AG08395 (cell line): ENCODE results near the gene PAX7.
"Not testable (repeated sequence)": the region's sequence is repeated elsewhere in the genome, so short reads cannot be mapped to it uniquely, and the experiment has no call there.

Experiments
- DNase-seq: peaks from one replicate; pipeline ENCODE4 v3.0.0; 2012; ENCODE audit warnings: mixed read lengths, low spot score

The PAX7 gene

GRCh38 chr1:18761948-18762840, 131.5 kb downstream of the PAX7 start:
- no peak for DNase-seq

DNA sequence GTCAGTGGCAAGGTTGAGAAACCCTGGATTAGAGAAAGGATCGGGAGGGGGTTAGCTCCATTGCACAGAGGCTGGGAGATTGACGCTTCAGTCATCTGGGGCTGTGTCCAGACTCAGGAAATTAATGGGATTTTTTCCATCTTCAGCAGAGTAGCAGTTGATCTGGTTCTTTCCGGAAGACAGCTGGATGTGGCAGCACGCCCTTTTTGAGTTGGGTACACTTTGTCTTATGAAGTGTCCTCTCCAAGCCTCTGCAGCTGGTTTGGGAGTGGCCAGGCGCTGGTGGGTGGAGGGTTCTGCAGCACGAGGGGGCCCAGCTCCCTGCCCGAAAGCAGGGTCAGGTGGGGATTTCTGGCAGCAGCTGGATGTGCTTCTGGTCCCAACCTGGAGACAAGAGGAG, 133.7 kb downstream of the PAX7 start:
- no peak for DNase-seq

- DNase-seq = no peak
Observed at GRCh38 chr1:18765725-18766124, 135.1 kb downstream of the PAX7 start.

DNA sequence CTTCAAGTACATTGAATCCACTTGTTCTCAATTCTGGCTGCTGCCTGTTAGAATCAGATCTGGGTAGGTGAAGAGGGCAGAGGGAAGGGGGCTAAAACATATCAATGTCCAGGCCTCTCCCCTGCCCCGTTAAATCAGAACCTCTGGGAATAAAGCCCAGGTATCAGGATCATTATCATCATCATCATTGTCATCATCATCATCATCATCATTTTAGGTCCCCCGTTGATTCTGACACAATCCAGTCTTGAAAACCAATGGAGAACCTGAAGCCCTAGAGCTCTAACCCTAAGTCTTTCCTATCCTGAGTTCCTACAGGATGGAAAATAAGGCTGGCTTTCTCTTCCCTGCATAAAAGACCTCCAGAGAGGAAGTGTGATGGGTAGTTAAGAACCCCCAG, 135.7 kb downstream of the PAX7 start:
- no peak for DNase-seq

DNA sequence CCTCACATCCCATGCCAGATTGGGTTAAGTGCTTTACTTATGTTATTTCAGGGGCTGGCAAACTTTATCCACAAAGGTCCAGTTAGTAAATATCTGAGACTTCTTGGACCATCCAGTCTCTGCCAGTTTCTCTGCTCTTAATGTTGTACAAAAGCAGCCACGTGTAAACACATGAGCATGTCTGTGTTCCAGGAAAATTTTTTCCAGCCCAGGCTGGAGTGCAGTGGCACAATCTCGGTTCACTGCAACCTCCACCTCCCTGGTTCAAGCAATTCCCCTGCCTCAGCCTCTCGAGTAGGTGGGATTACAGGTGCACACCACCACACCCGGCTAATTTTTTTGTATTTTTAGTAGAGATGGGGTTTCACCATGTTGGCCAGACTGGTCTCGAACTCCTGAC, 136.9 kb downstream of the PAX7 start:
- not testable (repeated sequence) for DNase-seq

DNA sequence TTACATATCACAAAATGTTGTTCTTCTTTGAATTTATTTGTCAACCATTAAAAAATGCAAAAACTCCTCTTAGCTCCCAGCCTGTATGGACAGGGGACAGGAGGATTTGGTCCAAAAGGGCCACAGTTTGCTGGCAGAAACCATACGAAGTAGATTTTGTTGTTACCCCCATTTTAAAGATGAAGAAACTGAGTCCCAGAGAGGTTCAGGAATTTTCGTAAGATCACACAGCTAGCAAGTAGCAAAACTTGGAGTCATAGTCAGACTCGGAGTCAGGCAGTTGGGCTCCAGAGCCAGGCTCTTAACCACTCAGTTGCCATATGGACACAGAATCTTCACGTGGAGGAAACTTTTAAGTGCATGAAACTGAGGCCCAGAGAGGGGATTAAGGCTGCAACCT, 137.4 kb downstream of the PAX7 start:
- DNase-seq = no peak

DNA sequence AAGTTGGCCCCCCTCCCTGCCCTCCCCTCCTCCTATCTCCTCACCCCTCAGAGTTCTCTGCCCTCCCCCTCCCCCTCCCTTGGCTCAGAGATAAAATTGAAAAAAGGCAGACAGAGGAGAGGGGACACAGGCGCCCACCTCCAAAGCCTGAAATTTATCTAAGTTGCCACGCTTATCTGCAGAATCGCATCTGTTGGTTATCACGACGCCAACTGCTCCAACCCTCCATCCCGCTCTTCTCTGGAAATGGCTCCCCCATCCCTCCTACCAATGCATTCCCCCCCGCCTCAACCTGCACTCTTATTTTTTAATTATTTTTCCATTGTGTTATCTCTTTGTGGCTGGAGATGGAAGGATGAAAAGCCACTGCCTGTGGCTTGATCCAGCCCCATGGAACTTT, 138.5 kb downstream of the PAX7 start:
- no peak for DNase-seq

DNA sequence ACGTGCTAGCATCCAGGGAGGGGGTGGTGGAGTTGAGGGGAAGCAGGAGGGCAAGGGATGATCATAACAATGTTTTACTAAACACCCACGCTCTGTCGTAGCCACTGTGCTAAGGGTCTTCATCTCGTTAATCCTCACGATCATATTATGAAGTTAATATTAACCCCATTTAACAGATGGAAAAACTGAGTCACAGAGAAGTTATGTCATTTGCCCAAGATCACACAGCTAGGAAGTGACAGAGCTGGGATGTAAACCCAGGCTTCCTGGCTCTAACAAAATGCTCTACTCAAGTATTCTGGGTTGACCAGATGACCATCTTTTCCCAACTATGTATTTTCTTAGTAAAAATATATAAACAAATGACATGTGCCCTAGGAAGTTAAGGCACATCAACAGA, 140.2 kb downstream of the PAX7 start:
- no peak for DNase-seq

DNA sequence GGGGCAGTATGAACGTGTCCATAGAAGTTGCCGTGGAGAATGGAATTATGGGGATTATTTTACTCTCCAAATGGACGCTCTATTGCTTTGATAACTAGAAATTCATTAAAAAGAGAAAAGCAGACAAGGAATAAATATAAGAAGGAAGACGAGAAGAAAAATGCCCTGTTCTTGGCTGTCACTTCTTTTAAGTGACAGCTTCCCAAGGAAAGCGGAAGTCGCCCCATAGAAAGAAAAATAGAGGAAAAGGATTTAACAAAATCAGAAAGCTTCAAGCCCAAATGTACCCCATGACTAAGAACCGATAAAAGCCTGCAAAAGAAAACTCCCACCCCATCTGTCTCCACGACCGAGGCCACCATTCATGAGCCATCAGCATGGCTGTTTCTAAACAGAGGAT, 143.1 kb downstream of the PAX7 start:
- DNase-seq = no peak

DNA sequence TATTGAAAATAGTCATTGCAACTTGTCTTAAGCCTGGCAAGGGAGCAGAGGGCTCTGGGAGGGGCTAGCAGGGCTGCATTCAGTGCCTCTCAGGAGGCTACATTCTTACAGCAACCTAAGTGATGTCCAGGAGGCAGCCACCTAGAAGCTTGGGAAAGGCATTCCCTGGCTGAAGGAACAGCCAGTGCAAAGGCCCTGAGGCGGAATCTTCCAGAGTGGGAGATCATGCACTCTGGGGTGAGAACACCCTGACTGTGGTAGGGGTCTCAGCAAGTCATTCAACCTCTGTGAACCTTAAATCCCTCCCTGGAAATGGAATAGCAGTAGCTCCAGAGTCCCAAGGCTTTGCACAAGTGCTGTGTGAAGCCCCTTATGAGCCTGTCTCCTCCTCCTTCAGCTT, 144.7 kb downstream of the PAX7 start:
- no peak for DNase-seq

- DNase-seq = no peak
Observed at GRCh38 chr1:18776777-18777176, 146.1 kb downstream of the PAX7 start.

DNA sequence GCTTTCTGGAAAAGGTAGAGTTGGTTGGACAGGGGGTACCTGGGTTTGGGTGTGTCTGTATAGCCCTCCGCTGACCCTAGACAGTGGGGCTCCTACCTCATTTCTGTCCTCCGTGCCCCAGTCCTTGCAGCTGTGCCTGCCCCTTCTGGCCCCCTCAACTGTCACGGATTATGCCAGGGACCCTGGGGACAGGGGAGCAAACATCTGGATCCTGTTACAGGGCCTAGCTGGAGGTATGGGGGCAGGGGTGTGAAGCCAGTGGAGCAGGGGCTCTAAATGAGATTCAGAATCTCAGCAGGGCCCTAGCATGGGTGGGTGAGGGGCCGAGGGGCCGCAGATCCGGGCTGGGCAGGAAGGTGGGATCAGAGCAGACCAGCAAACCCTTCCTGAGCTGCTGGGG, 147.8 kb downstream of the PAX7 start:
- no peak for DNase-seq

DNA sequence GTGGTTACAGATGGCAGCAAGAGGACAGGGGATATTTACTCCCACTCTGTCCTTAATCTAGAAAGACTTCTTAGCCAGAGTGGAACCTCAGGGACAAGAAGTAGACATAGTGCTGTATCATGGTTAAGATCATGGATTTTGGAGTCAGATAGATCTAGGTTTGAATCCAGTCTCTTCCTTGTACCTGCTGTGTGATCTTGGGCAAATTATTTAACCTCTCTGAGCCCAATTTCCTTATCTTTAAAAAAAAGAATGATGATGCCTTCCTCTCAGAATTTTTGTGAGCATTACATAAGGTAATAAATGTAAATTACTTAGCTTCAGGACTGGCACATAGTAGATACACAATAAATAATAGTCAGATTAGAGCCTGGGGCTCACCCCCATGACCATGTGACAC, 150.4 kb downstream of the PAX7 start:
- no peak for DNase-seq

DNA sequence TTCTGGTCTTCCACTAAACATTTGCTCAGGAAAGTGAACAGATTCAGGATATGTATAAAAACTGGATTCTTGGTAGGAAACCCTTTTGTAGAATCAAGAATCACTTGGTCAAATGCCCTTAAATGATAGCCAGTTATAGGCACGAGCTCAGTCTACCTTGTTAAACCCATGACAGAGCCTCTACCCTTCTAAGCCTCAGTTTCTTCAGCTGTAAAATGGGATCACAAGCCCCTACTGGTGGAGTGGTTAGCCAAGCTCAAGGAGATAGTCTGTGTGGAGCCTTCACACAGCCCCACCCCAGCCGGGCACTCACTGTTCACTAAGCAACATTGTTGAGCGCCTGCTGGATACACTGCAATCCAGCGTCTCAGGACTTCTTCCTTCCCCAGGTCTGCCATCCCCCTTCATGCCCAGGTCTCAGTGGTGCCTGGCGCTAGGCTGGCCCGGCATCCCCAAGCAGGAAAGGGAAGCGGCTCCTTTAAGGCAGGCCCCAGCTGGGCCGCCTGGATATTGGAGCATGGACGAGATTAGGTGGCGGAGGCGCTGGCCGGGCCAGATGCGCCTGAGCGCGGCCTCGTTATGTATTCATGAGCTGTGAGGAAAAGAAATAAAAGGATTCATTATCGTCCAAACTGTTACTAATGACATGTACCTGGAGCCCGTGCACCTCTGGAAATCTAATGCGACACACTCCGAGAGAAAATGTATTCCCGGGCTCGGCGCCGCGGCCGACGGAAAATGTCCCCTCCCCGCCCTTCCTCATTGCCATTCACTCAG, 153.2 kb downstream of the PAX7 start:
- DNase-seq = no peak

- no peak for DNase-seq
Observed at GRCh38 chr1:18784482-18784831, 153.8 kb downstream of the PAX7 start.

DNA sequence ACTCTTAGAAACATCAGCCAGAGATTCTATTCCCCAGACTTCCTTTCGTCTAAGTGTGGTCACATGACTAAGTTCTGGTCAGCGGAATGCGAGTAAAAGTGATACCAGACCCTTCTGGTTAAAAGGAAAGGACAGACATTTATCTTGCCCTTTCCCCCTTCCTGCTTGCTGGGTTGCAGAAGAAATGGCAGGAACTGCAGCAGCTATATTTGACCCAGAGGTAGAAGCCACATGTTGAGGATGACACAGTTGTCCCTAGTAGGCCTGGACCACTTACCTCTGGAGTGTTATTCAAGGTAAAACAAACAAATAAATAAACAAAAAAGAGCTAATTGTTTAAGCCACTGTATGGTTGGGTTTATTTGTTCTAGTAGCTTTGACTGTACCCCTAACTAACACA, 155.5 kb downstream of the PAX7 start:
- DNase-seq = no peak

DNA sequence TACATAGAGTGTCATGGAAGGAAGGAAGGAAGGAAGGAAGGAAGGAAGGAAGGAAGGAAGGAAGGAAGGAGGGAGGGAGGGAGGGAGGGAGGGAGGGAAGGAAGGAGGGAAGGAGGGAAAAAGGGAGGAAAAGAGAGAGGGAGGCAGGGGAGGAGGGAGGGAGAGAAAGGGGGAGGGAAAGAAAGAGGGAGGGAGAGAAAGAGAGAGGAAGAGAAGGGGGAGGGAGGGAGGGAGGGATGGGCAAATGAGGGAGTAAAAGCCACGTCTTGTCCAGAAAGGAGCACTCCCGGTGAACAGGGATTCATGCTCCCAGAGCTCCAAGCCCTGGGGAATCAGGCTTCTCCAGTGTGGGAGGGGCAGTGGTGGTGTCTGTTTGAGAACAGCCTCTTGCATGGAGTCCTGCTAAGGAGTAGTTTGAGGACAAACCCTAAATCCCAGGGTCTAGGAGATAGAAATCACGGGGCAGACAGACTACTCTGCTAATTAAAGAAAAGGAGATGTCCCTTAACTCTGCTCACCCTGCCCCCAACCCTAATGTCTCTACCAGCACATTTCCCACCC, 157.3 kb downstream of the PAX7 start:
- DNase-seq = no peak

GRCh38 chr1:18789246-18789645, 158.6 kb downstream of the PAX7 start:
- no peak for DNase-seq

GRCh38 chr1:18792747-18793146, 162.1 kb downstream of the PAX7 start:
- DNase-seq = no peak

GRCh38 chr1:18793164-18793563, 162.5 kb downstream of the PAX7 start:
- no peak for DNase-seq

- no peak for DNase-seq
Observed at GRCh38 chr1:18794051-18794450, 163.4 kb downstream of the PAX7 start.

DNA sequence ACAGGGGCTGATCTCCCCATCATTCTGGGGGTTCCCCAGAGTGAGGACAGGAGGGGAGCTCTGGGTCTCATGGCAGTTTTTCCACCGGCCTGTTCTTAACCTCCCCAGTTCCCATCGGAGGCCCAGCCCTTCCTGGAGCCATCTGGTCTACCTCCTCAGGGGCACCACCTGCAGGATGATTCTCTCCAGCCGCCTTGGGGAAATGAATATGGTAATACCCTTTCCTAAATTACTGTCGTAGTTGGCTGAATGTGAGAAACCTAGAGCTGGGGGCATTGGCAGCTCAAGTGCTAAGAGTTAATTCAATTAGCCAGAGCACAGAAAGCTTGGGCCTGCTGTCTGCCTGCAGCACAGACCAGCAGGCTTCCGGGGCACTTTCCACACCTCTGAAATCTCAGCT, 163.9 kb downstream of the PAX7 start:
- DNase-seq = no peak

DNA sequence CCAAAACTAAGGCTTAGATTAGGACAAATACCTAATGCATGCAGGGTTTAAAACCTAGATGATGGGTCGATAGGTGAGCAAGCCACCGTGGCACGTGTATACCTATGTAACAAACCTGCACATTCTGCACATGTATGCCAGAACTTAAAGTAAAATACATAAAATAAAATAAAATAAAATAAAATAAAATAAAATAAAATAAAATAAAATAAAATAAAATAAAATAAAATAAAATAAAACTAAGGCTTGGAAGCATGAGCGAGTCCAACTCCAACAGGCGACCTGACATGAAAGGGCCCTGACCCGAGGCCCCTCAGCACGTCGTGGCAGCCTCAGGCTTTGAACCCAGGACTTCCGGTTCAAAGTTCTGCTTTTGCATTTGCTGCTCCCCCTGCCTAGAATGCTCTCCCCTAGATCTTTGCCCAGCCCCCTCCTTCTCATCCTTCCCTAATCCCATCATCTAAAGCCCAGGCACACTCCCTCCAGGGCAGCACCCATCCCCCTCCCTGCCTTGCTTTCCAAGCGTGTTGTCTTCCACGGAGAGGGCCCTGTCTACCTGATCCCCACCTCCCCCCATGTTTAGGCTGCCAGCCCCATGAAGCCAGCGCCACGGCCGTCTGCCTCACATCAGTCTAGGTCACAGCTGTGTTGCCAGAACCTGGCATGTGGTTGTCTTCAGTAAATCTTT, 164.5 kb downstream of the PAX7 start:
- DNase-seq = no peak
